AG04449 (cell line): Measurements from ENCODE around the gene BAIAP2L1.
"Not testable (repeated sequence)": the region's sequence is repeated elsewhere in the genome, so short reads cannot be mapped to it uniquely, and the experiment has no call there.

Source experiments
- CTCF ChIA-PET: fragments of 350-600 bp; formaldehyde crosslinking; extraction: SDS; loops from one replicate; lab custom pipeline; 2021; ENCODE audit warnings: antibody characterized with exemption; lab: Yijun Ruan, JAX
- POLR2A ChIA-PET: fragments of 400-600, 350-600 bp; formaldehyde crosslinking; extraction: SDS; loops from one replicate; lab custom pipeline; 2020; ENCODE audit warnings: antibody characterized with exemption, inconsistent platforms; lab: Yijun Ruan, JAX
- DNase-seq: peaks from one replicate; pipeline ENCODE4 v3.0.0-alpha.2; 2010; ENCODE audit warnings: low read depth, low spot score
- H3K4me3 ChIP-seq: 2 replicates; pipeline ENCODE4 v1.5.1; 2011; ENCODE audit warnings: low read depth, mild to moderate bottlenecking, control low read depth, low read length
- TF ChIP-seq, protein P1 (sequence below): IDR thresholded peaks from one replicate; pipeline ENCODE4 v1.5.1; 2011; ENCODE audit warnings: mild to moderate bottlenecking, moderate library complexity, low read length, control low read depth, inconsistent platforms; ENCODE audit not compliant: insufficient read depth; ENCODE audit errors: missing control alignments

Gene BAIAP2L1

GRCh38 chr7:98323597-98324322 is 77.1 kb downstream of the BAIAP2L1 start:
- H3K4me3 ChIP-seq, result no peak overlapping the region; the same call in 1 of the 2 replicates
- CTCF ChIA-PET, result no interaction called here
- TF ChIP-seq, protein P1, sequence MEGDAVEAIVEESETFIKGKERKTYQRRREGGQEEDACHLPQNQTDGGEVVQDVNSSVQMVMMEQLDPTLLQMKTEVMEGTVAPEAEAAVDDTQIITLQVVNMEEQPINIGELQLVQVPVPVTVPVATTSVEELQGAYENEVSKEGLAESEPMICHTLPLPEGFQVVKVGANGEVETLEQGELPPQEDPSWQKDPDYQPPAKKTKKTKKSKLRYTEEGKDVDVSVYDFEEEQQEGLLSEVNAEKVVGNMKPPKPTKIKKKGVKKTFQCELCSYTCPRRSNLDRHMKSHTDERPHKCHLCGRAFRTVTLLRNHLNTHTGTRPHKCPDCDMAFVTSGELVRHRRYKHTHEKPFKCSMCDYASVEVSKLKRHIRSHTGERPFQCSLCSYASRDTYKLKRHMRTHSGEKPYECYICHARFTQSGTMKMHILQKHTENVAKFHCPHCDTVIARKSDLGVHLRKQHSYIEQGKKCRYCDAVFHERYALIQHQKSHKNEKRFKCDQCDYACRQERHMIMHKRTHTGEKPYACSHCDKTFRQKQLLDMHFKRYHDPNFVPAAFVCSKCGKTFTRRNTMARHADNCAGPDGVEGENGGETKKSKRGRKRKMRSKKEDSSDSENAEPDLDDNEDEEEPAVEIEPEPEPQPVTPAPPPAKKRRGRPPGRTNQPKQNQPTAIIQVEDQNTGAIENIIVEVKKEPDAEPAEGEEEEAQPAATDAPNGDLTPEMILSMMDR, result no peak
- no peak for DNase-seq
- POLR2A ChIA-PET, result no interaction called here

GRCh38 chr7:98322331-98323270 is 78.3 kb downstream of the BAIAP2L1 start:
- no peak overlapping the region for H3K4me3 ChIP-seq
- CTCF ChIA-PET, result no interaction called here
- POLR2A ChIA-PET, result no interaction called here
- TF ChIP-seq, protein P1, result no peak
- no peak for DNase-seq

DNA sequence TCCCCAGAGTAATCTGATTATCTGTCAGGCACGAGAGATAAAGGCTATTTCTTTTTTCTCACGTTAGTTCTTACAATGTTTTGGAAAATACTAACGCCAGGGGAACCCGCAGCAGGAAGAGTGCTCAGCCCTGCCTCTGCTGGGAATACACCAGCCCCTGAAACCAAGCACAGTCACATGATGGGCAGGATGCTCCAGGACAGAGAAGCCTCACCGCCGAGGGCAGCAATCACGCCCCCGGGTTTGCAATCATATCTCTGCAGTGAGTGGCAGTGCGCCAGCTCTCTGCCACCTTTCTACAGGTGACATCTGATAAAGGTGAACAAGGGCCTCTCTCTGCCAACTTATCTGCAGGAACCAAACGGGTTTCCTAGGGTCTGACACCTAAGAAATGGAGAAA is 79.6 kb downstream of the BAIAP2L1 start:
- ChIA-PET POLR2A (no interaction called here), CTCF (no interaction called here)
- H3K4me3 ChIP-seq, result no peak overlapping the region
- DNase-seq, result no peak
- TF ChIP-seq, protein P1, result no peak

DNA sequence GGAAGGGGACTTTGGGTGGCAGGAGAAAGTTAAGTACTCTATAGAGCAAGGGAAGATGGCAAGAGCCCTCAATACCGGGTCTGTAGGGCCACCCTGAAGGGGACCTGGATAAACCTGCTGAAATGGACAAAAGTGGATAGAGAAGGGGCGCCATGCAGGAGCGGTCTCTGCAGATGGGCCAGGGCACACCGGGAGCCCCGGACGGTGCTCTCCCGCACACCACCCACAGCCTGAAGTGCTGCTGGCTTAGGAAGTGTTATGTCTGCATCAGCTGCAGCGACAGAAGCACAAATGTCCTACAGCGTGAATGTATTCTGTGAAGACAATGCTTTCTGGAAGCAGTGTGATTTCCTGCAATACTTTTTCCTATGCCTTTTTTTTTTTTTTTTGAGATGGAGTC is 81.7 kb downstream of the BAIAP2L1 start:
- no peak overlapping the region for H3K4me3 ChIP-seq
- TF ChIP-seq, protein P1, result no peak
- ChIA-PET POLR2A (no interaction called here), CTCF (interaction anchor here (1.4 to 1.5 kb wide), 2 partner anchors 9 to 25 kb away, joined by 4 read pairs; no protein-coding TSS in a partner anchor)
- DNase-seq, result no peak

DNA sequence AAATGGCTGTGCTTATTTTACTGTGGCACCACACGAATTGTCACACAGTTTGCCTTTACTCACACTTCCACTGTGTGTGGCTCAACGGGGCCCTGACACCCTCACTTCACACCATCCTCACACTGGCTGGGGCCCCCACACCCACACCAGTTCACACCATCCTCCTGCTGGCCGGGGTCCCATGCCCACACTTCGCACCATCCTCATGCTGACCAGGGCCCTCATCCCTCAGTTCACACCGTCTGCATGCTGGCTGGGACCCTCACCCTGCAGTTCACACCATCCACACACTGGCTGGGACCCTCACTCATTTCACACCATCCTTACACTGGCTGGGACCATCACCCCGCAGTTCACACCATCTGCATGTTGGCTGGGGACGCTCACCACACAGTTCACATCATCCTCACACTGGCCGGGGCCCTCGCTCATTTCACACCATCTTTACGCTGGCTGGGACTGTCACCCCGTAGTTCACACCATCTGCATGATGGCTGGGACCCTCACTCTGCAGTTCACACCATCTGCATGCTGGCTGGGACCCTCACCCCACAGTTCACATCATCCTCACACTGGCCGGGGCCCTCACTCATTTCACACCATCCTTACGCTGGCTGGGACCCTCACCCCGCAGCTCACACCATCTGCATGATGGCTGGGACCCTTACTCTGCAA is 83.4 kb downstream of the BAIAP2L1 start:
- DNase-seq, result no peak
- TF ChIP-seq, protein P1, result no peak
- ChIA-PET POLR2A (no interaction called here), CTCF (interaction anchor here (1.4 kb wide), 1 partner anchor 23 kb away, joined by 4 read pairs; no protein-coding TSS in a partner anchor)
- no peak overlapping the region for H3K4me3 ChIP-seq

DNA sequence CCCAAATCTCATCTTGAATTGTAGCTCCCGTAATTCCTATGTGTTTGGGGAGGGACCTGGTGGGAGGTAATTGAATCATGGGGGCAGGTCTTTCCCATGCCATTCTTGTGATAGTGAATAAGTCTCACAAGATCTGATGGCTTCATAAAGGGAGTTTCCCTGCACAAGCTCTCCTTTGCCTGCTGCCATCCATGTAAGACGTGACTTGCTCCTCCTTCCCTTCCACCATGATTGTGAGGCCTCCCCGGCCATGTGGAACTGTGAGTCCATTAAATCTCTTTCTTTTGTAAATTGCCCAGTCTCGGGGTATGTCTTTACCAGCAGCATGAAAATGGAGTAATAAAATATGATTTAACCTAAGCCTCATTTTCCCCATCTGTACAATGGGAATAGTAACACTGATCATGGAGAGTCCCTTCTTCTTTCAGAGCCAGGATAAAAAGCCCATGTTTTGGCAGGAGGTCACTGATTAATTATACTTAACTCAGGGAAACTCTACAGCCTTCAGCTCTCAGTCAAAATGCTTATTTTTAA is 84.8 kb downstream of the BAIAP2L1 start:
- DNase-seq, CTCF ChIA-PET, H3K4me3 ChIP-seq, POLR2A ChIA-PET: not testable (repeated sequence)
